Caco-2 (cell line): ENCODE results near the gene KATNA1. TPM values are rescaled to one million over a fixed set of nuclear protein-coding genes. Genes with fewer than 3 reads are reported as not detected.

Source experiments
- BruUV-seq: library from RNA; stranded (reverse); fragments of 400-500 nt; replicated peaks from 2 replicates; lab custom pipeline; 2021; lab: Mats Ljungman, UMichigan
- CTCF ChIA-PET: fragments of 300-600 bp; sonication (Branson Sonifier 250); formaldehyde crosslinking; loops from one replicate; lab custom pipeline; 2022; ENCODE audit warnings: antibody characterized with exemption; lab: Charles Lee
- POLR2A ChIA-PET: fragments of 300-600 bp; sonication (Branson Sonifier 250); formaldehyde crosslinking; loops from one replicate; lab custom pipeline; 2022; ENCODE audit warnings: antibody characterized with exemption; lab: Charles Lee
- DNase-seq, 2 experiments: peaks; one replicate each; pipeline versions ENCODE4 v3.0.0 to v3.0.0-alpha.2; 2020 to 2022
- H3K27me3 ChIP-seq: replicated peaks from 2 replicates; pipeline ENCODE4 v1.6.0; 2011; ENCODE audit warnings: low read length; ENCODE audit not compliant: control insufficient read depth, insufficient read depth
- H3K36me3 ChIP-seq: 2 replicates; pipeline ENCODE4 v1.5.1; 2011; ENCODE audit warnings: low read length; ENCODE audit not compliant: control insufficient read depth, insufficient read depth
- H3K4me1 ChIP-seq: fragments of 250-450 bp; sonication (Bioruptor Pico); 2 replicates; pipeline ENCODE4 v1.5.1; 2020; ENCODE audit warnings: mild to moderate bottlenecking
- H3K4me3 ChIP-seq: 2 replicates; pipeline ENCODE4 v1.5.1; 2011; ENCODE audit warnings: low read depth, mild to moderate bottlenecking, control low read depth, low read length
- H3K9me3 ChIP-seq: fragments of 250-450 bp; sonication (Bioruptor Pico); 2 replicates; pipeline ENCODE4 v1.5.1; 2020; ENCODE audit warnings: mild to moderate bottlenecking, moderate library complexity
- H3K27ac Mint-ChIP-seq: one replicate; pipeline ENCODE4 v1.8.0; 2022; ENCODE audit warnings: mixed read lengths; ENCODE audit not compliant: unreplicated experiment
- H3K27me3 Mint-ChIP-seq: one replicate; pipeline ENCODE4 v1.8.0; 2022; ENCODE audit warnings: mixed read lengths; ENCODE audit not compliant: insufficient read depth, unreplicated experiment
- H3K36me3 Mint-ChIP-seq: one replicate; pipeline ENCODE4 v1.8.0; 2022; ENCODE audit warnings: mild to moderate bottlenecking, mixed read lengths; ENCODE audit not compliant: insufficient read depth, unreplicated experiment
- H3K4me1 Mint-ChIP-seq: one replicate; pipeline ENCODE4 v1.8.0; 2022; ENCODE audit warnings: low read depth, mixed read lengths; ENCODE audit not compliant: unreplicated experiment
- H3K4me3 Mint-ChIP-seq: one replicate; pipeline ENCODE4 v1.8.0; 2022; ENCODE audit warnings: mild to moderate bottlenecking, moderate library complexity, mixed read lengths; ENCODE audit not compliant: unreplicated experiment
- H3K9me3 Mint-ChIP-seq: one replicate; pipeline ENCODE4 v1.8.0; 2022; ENCODE audit warnings: mixed read lengths; ENCODE audit not compliant: unreplicated experiment
- intact Hi-C: fragments of 100-400 bp; cut with micrococcal nuclease; formaldehyde crosslinking; loops from one replicate; pipeline ENCODE4 v1.10.0; 2022; ENCODE audit not compliant: unreplicated experiment
- total RNA-seq: library from RNA; stranded (reverse); gene quantifications from 2 replicates; pipeline ENCODE4 v1.2.3, GENCODE V29; 2022
- TF ChIP-seq, protein P1 (sequence below), 2 experiments: fragments of 200-600 bp in 1 of 2; IDR thresholded peaks; 1 replicate in 1 of 2; 2 replicates in 1 of 2; pipeline versions ENCODE4 v1.5.1 to v1.8.0; 2011 to 2022; ENCODE audit warnings: antibody characterized with exemption in 1 of 2, control low read depth in 1 of 2, inconsistent platforms in 1 of 2, low read depth in 1 of 2, low read length in 1 of 2, mild to moderate bottlenecking in 1 of 2, moderate library complexity in 1 of 2; ENCODE audit not compliant: insufficient read depth in 1 of 2, severe bottlenecking in 1 of 2, unreplicated experiment in 1 of 2

Gene KATNA1
- total RNA-seq, 1 experiment from 2014 or later, result 19.2 TPM

DNA sequence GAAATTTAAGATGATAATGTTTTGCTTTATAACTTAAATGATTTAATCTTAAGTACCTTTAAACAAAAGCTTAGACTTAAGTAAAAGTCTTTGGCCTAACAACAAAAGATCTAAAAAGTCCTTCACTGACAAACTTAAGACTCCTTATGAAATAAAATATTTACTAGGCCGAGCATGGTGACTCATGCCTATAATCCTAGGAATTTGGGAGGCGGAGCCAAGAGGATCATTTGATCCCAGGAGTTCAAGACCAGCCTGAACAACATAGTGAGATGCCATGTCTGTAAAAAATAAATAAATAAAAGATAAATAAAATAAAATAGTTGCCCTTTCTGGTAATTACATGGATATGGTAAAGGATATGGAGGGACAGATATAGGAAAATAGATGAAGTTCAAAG, 12.4 kb downstream of the KATNA1 start:
- intact Hi-C loops, result no loop called here
- Histone ChIP-seq H3K36me3 (no peaks in the 10 kb centered on the region), H3K27me3 (no peaks in the 10 kb centered on the region), H3K9me3 (no peaks in the 10 kb centered on the region), H3K4me3 (no peak overlapping the region), H3K4me1 (no peaks in the 10 kb centered on the region)
- no peak overlapping the region for H3K4me3 Mint-ChIP-seq
- BruUV-seq, result no TSS peak
- CTCF ChIA-PET, result no interaction called here
- TF ChIP-seq, protein P1, sequence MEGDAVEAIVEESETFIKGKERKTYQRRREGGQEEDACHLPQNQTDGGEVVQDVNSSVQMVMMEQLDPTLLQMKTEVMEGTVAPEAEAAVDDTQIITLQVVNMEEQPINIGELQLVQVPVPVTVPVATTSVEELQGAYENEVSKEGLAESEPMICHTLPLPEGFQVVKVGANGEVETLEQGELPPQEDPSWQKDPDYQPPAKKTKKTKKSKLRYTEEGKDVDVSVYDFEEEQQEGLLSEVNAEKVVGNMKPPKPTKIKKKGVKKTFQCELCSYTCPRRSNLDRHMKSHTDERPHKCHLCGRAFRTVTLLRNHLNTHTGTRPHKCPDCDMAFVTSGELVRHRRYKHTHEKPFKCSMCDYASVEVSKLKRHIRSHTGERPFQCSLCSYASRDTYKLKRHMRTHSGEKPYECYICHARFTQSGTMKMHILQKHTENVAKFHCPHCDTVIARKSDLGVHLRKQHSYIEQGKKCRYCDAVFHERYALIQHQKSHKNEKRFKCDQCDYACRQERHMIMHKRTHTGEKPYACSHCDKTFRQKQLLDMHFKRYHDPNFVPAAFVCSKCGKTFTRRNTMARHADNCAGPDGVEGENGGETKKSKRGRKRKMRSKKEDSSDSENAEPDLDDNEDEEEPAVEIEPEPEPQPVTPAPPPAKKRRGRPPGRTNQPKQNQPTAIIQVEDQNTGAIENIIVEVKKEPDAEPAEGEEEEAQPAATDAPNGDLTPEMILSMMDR (IDR thresholded peaks at IDR 0.05; ENCODE audit: insufficient read depth in 1 of 2, low read depth in 1 of 2, low read length in 1 of 2, severe bottlenecking in 1 of 2, unreplicated experiment in 1 of 2), result no peak
- no peaks in the 10 kb centered on the region for H3K4me1 Mint-ChIP-seq
- DNase-seq, result no peak
- no peak overlapping the region for H3K27ac Mint-ChIP-seq
- peaks cover 6% of the 10 kb centered on the region for H3K36me3 Mint-ChIP-seq
- H3K9me3 Mint-ChIP-seq, result no peaks in the 10 kb centered on the region
- POLR2A ChIA-PET, result no interaction called here
- H3K27me3 Mint-ChIP-seq, result no peaks in the 10 kb centered on the region

DNA sequence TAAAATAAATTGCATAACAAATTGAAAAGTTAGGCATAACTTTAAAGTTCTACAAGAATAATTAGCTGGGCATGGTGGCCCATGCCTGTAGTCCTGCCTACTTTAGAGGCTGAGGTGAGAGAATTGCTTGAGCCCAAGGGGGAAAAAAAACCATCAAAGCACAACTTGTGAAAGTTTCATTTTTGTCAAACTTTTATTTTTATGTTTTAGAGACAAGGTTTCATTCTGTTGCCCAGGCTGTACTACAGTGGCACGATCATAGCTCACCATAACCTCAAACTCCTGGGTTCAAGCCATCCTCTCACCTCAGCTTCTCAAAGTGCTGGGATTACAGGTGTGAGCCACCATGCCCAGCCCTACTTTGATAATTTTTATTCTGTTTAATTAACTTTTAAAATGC, 14.2 kb downstream of the KATNA1 start:
- Mint-ChIP-seq H3K9me3 (no peaks in the 10 kb centered on the region), H3K36me3 (peaks cover 7% of the 10 kb centered on the region), H3K27me3 (no peaks in the 10 kb centered on the region), H3K4me3 (no peak overlapping the region), H3K27ac (no peak overlapping the region), H3K4me1 (peaks cover 2% of the 10 kb centered on the region)
- ChIA-PET POLR2A (no interaction called here), CTCF (no interaction called here)
- TF ChIP-seq, protein P1 (IDR thresholded peaks at IDR 0.05; ENCODE audit: insufficient read depth in 1 of 2, low read depth in 1 of 2, low read length in 1 of 2, severe bottlenecking in 1 of 2, unreplicated experiment in 1 of 2), result no peak
- H3K4me1 ChIP-seq, result no peaks in the 10 kb centered on the region
- H3K36me3 ChIP-seq, result no peaks in the 10 kb centered on the region
- no TSS peak for BruUV-seq
- no peaks in the 10 kb centered on the region for H3K27me3 ChIP-seq
- no peaks in the 10 kb centered on the region for H3K9me3 ChIP-seq
- H3K4me3 ChIP-seq, result no peak overlapping the region
- DNase-seq, result no peak
- intact Hi-C loops, result no loop called here

DNA sequence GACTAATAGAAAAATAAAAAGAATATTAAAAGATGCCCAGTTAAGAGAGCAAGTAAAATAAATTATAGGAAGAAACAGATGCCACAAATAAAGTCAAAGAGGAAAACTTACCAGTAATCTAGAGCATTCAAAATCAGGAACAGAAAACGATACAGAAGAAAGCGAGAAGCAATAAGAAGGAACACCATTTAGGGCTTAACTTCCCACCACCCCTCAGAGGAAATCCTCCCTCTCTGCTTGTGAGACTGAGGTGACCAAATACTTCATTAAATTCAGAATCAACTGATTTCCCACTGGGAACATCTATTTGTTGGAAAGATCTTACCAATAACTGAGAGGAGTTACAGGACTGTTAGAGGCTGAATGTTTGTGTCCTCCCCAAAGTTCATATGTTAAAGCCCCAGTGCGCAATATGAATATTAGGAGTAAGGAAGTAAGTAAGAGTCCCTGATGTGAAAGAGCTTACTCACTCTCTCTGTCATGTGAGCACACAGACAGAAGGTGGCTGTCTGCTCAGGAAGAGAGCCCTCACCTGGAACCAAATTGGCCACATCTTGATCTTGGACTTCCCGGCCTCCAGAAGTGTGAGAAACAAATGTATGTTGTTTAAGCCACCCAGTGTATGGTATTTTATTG, 19.5 kb downstream of the KATNA1 start:
- no peaks in the 10 kb centered on the region for H3K27me3 Mint-ChIP-seq
- intact Hi-C loops, result no loop called here
- no peaks in the 10 kb centered on the region for H3K27me3 ChIP-seq
- no TSS peak for BruUV-seq
- no peak overlapping the region for H3K27ac Mint-ChIP-seq
- POLR2A ChIA-PET, result no interaction called here
- no peaks in the 10 kb centered on the region for H3K9me3 Mint-ChIP-seq
- CTCF ChIA-PET, result no interaction called here
- H3K4me3 ChIP-seq, result no peak overlapping the region
- no peak overlapping the region for H3K4me3 Mint-ChIP-seq
- no peak for DNase-seq
- peaks cover 5% of the 10 kb centered on the region for H3K4me1 Mint-ChIP-seq
- TF ChIP-seq, protein P1 (IDR thresholded peaks at IDR 0.05; ENCODE audit: insufficient read depth in 1 of 2, low read depth in 1 of 2, low read length in 1 of 2, severe bottlenecking in 1 of 2, unreplicated experiment in 1 of 2), result no peak
- H3K36me3 ChIP-seq, result no peaks in the 10 kb centered on the region
- H3K4me1 ChIP-seq, result no peaks in the 10 kb centered on the region
- no peaks in the 10 kb centered on the region for H3K9me3 ChIP-seq
- peaks cover 13% of the 10 kb centered on the region for H3K36me3 Mint-ChIP-seq
